MM.1S (cell line): Measurements from ENCODE around the gene SPIN1.

Source experiments
- DNase-seq: peaks from one replicate; pipeline ENCODE4 v3.0.0-alpha.2; 2015
- H2AFZ ChIP-seq: fragments of 300-600 bp; sonication (generic); 2 replicates; pipeline ENCODE4 v1.6.0; 2016; ENCODE audit warnings: antibody characterized with exemption, low read length
- H3F3A ChIP-seq: fragments of 300-600 bp; sonication (generic); 2 replicates; pipeline ENCODE4 v1.6.1; 2016; ENCODE audit warnings: mild to moderate bottlenecking, antibody characterized with exemption, low read length, moderate library complexity, mixed read lengths; ENCODE audit not compliant: insufficient read depth
- H3K27ac ChIP-seq: fragments of 300-600 bp; sonication (generic); 2 replicates; pipeline ENCODE4 v1.5.1; 2016; ENCODE audit warnings: mild to moderate bottlenecking, low read length
- H3K27me3 ChIP-seq: fragments of 300-600 bp; sonication (generic); replicated peaks from 2 replicates; pipeline ENCODE4 v1.6.0; 2016; ENCODE audit warnings: low read length; ENCODE audit not compliant: insufficient read depth
- H3K36me3 ChIP-seq: fragments of 300-600 bp; sonication (generic); replicated peaks from 2 replicates; pipeline ENCODE4 v1.6.1; 2016; ENCODE audit warnings: mild to moderate bottlenecking, low read length, mixed read lengths; ENCODE audit not compliant: insufficient read depth
- H3K4me1 ChIP-seq: fragments of 300-600 bp; sonication (generic); 2 replicates; pipeline ENCODE4 v1.6.1; 2016; ENCODE audit warnings: low read length, mixed read lengths
- H3K4me2 ChIP-seq: fragments of 300-600 bp; sonication (generic); 2 replicates; pipeline ENCODE4 v1.6.0; 2016; ENCODE audit warnings: low read depth, low read length
- H3K4me3 ChIP-seq: fragments of 300-600 bp; sonication (generic); 2 replicates; pipeline ENCODE4 v1.5.1; 2016; ENCODE audit warnings: low read length, mixed read lengths
- H3K79me2 ChIP-seq: fragments of 300-600 bp; sonication (generic); 2 replicates; pipeline ENCODE4 v1.6.1; 2016; ENCODE audit warnings: mixed run types, low read length, mixed read lengths
- H3K9ac ChIP-seq: fragments of 300-600 bp; sonication (generic); 2 replicates; pipeline ENCODE4 v1.6.1; 2016; ENCODE audit warnings: low read length, mixed read lengths
- H3K9me2 ChIP-seq: fragments of 300-600 bp; sonication (generic); replicated peaks from 2 replicates; pipeline ENCODE4 v1.6.1; 2016; ENCODE audit warnings: mild to moderate bottlenecking, low read length, mixed read lengths; ENCODE audit not compliant: insufficient read depth
- H3K9me3 ChIP-seq: fragments of 300-600 bp; sonication (generic); replicated peaks from 2 replicates; pipeline ENCODE4 v1.6.1; 2016; ENCODE audit warnings: mild to moderate bottlenecking, low read length, mixed read lengths; ENCODE audit not compliant: insufficient read depth
- H4K20me1 ChIP-seq: fragments of 300-600 bp; sonication (generic); 2 replicates; pipeline ENCODE4 v1.6.1; 2016; ENCODE audit warnings: mild to moderate bottlenecking, low read length, moderate library complexity, mixed read lengths; ENCODE audit not compliant: insufficient read depth
- EZH2 ChIP-seq: fragments of 300-600 bp; sonication (generic); optimal IDR thresholded peaks from 2 replicates; pipeline ENCODE3; 2017; ENCODE audit warnings: low read depth, mild to moderate bottlenecking, antibody characterized with exemption, low read length, mixed read lengths
- EZH2phosphoT487 ChIP-seq: fragments of 300-600 bp; sonication (generic); IDR thresholded peaks from 2 replicates; pipeline ENCODE4 v1.6.1; 2018; ENCODE audit warnings: antibody characterized with exemption, low read length
- TF ChIP-seq, protein P1 (sequence below): fragments of 300-600 bp; sonication (generic); IDR thresholded peaks from 2 replicates; pipeline ENCODE4 v1.5.1; 2016; ENCODE audit warnings: antibody characterized with exemption, low read length, mixed read lengths

Gene SPIN1

DNA sequence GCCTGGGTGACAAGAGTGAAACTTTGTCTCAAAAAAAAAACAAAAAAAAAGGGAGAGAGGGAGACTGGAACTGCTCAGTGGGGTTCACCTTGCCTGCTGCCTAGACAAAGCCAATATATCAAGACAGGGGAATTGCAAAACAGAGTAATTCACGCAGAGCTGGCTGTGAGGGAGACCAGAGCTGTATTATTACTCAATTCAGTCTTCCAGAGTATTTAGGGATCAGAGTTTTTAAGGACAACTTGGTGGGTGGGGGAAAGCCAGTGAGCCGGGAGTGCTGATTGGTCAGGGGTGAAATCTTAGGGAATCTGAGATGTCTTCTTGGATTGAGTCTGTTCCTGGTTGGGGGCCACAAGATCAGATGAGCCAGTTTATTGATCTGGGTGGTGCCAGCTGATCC lies 25.6 kb upstream of the SPIN1 start:
- Histone ChIP-seq H3K9me2 (no peaks in the 10 kb centered on the region), H4K20me1 (no peaks in the 10 kb centered on the region), H3K4me2 (no peak overlapping the region), H2AFZ (no peak overlapping the region), H3K9ac (no peak overlapping the region), H3K27me3 (no peaks in the 10 kb centered on the region), H3K79me2 (no peaks in the 10 kb centered on the region), H3K27ac (no peak overlapping the region), H3K9me3 (no peaks in the 10 kb centered on the region), H3K4me3 (no peak overlapping the region), H3K36me3 (no peaks in the 10 kb centered on the region), H3K4me1 (no peaks in the 10 kb centered on the region), H3F3A (no peaks in the 10 kb centered on the region)
- TF ChIP-seq EZH2phosphoT487 (no peak), EZH2 (no peak)
- TF ChIP-seq, protein P1, sequence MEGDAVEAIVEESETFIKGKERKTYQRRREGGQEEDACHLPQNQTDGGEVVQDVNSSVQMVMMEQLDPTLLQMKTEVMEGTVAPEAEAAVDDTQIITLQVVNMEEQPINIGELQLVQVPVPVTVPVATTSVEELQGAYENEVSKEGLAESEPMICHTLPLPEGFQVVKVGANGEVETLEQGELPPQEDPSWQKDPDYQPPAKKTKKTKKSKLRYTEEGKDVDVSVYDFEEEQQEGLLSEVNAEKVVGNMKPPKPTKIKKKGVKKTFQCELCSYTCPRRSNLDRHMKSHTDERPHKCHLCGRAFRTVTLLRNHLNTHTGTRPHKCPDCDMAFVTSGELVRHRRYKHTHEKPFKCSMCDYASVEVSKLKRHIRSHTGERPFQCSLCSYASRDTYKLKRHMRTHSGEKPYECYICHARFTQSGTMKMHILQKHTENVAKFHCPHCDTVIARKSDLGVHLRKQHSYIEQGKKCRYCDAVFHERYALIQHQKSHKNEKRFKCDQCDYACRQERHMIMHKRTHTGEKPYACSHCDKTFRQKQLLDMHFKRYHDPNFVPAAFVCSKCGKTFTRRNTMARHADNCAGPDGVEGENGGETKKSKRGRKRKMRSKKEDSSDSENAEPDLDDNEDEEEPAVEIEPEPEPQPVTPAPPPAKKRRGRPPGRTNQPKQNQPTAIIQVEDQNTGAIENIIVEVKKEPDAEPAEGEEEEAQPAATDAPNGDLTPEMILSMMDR = no peak
- no peak for DNase-seq

DNA sequence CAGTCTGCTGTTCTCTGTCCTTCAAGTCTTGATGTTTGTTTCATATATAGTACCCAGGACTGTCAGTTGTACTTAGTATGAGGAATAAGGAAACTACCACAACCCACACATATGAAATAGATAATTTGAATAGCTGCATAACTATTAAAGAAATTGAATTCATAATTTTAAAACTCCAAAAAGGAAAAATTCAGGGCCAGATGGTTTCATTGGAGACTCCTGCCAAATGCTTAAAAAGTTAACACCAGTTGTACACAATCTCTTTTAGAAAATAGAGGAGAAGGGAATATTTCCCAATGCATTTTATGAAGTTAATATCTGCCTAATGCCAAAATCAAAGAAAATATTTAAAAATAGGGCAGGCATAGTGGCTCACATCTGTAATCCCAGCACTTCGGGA lies 24.6 kb upstream of the SPIN1 start:
- no peak for DNase-seq
- Histone ChIP-seq H2AFZ (no peak overlapping the region), H3K4me1 (no peaks in the 10 kb centered on the region), H3K9ac (no peak overlapping the region), H3K27me3 (no peaks in the 10 kb centered on the region), H3K27ac (no peak overlapping the region), H3K36me3 (no peaks in the 10 kb centered on the region), H4K20me1 (no peaks in the 10 kb centered on the region), H3K4me2 (no peak overlapping the region), H3F3A (no peaks in the 10 kb centered on the region), H3K9me3 (no peaks in the 10 kb centered on the region), H3K79me2 (no peaks in the 10 kb centered on the region), H3K9me2 (no peaks in the 10 kb centered on the region), H3K4me3 (no peak overlapping the region)
- TF ChIP-seq EZH2 = no peak
- TF ChIP-seq, protein P1 = no peak

DNA sequence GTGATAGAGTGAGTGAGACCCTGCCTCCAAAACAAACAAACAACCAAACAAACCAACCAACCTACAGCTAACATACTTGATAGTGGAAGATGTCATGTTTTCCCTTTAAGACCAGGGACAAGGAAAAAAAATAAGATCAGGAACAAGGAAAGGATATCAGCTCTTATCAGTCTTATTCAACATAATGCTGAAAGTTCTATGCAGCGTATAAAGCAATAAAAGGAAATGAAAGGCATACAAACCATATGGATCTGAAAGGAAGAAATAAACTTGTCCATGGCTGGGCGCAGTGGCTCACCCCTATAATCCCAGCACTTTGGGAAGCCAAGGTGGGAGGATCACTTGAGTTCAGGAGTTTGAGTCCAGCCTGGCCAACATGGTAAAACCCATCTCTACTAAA lies 23.5 kb upstream of the SPIN1 start:
- no peak overlapping the region for H3K27ac ChIP-seq
- DNase-seq = no peak
- H3K4me3 ChIP-seq = no peak overlapping the region
- H2AFZ ChIP-seq = no peak overlapping the region
- H3K9me3 ChIP-seq = no peaks in the 10 kb centered on the region
- no peaks in the 10 kb centered on the region for H3F3A ChIP-seq
- H4K20me1 ChIP-seq = no peaks in the 10 kb centered on the region
- no peaks in the 10 kb centered on the region for H3K4me1 ChIP-seq
- TF ChIP-seq EZH2 (no peak), EZH2phosphoT487 (no peak)
- TF ChIP-seq, protein P1 = no peak
- H3K4me2 ChIP-seq = no peak overlapping the region
- no peaks in the 10 kb centered on the region for H3K36me3 ChIP-seq
- H3K79me2 ChIP-seq = no peaks in the 10 kb centered on the region
- no peaks in the 10 kb centered on the region for H3K9me2 ChIP-seq
- no peaks in the 10 kb centered on the region for H3K27me3 ChIP-seq
- no peak overlapping the region for H3K9ac ChIP-seq

DNA sequence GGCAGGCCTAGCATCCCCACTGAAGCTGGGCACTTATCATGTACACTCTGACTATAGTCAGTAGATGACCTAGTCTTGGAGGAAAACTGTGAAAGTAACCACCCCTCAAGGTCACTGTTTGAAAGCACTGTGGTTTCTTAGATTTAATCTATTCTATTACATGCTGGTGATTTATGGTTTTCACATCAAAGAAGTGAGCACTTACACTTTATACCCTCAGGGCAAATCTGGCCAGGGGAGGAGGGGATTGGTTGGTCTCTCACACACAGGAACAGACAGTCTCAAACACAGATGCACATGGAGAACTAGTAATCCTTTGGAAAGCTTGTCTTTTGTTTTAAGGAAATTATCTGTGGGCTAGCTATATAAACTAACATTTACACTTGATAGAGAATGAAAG lies 17.9 kb upstream of the SPIN1 start:
- Histone ChIP-seq H3K9me2 (no peaks in the 10 kb centered on the region), H3F3A (no peaks in the 10 kb centered on the region), H2AFZ (no peak overlapping the region), H3K4me1 (no peaks in the 10 kb centered on the region), H4K20me1 (no peaks in the 10 kb centered on the region), H3K4me3 (no peak overlapping the region), H3K9me3 (no peaks in the 10 kb centered on the region), H3K4me2 (no peak overlapping the region), H3K36me3 (no peaks in the 10 kb centered on the region), H3K9ac (no peak overlapping the region), H3K27me3 (no peaks in the 10 kb centered on the region), H3K79me2 (no peaks in the 10 kb centered on the region), H3K27ac (no peak overlapping the region)
- TF ChIP-seq EZH2 = no peak
- TF ChIP-seq, protein P1 = no peak
- TF ChIP-seq EZH2phosphoT487 = no peak
- no peak for DNase-seq
